AG10803 (cell line): ENCODE results near the gene ESRRA.

ENCODE experiments used
- DNase-seq: peaks from one replicate; pipeline ENCODE4 v3.0.0; 2010; ENCODE audit warnings: low read depth
- H3K4me3 ChIP-seq: 2 replicates; pipeline ENCODE4 v1.5.1; 2011; ENCODE audit warnings: mild to moderate bottlenecking, low read length, control low read depth
- TF ChIP-seq, protein P1 (sequence below): conservative IDR thresholded peaks from 2 replicates; pipeline ENCODE4 v1.5.1; 2011; ENCODE audit warnings: mild to moderate bottlenecking, low read length, control low read depth, inconsistent platforms

ESRRA gene

DNA sequence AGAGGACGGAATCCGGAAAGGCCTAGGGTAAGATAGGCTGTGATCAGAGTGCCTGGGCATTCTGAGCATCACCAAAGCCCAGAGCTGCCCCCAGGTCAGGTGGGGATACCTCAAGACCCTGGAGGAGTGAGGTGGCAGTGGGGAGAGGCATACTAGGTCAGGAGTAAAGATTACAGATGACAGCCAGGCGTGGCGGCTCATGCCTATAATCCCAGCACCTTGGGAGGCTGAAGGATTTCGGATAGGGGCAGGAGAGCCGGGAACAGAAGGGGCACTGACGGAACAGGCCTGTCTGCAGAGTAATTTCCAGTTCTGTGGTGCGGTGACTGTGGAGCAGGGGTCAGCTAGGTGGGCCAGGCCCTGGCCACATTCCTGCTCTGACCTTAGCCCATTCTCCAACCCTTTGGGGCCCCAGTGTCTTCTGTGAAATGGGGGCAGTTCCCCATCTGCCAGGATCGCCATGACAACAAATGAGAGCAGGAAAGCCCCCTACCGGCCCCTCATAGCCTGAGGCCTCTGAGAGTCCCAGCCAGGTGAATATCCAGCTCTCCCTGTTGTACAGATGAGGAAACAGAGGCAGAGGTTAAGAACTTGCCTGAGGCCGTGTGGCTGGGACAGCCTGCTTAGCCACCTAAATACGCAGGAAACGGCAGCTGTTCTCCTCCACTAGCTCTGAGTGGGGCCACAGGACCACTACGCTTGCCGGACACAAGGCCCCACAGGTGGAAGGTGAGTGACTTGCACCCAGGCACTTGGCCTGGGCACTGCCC lies 30.1 kb upstream of the ESRRA start:
- DNase-seq: no peak
- H3K4me3 ChIP-seq: no peak overlapping the region

GRCh38 chr11:64275841-64276240 lies 29.5 kb upstream of the ESRRA start:
- no peak for DNase-seq
- TF ChIP-seq, protein P1, sequence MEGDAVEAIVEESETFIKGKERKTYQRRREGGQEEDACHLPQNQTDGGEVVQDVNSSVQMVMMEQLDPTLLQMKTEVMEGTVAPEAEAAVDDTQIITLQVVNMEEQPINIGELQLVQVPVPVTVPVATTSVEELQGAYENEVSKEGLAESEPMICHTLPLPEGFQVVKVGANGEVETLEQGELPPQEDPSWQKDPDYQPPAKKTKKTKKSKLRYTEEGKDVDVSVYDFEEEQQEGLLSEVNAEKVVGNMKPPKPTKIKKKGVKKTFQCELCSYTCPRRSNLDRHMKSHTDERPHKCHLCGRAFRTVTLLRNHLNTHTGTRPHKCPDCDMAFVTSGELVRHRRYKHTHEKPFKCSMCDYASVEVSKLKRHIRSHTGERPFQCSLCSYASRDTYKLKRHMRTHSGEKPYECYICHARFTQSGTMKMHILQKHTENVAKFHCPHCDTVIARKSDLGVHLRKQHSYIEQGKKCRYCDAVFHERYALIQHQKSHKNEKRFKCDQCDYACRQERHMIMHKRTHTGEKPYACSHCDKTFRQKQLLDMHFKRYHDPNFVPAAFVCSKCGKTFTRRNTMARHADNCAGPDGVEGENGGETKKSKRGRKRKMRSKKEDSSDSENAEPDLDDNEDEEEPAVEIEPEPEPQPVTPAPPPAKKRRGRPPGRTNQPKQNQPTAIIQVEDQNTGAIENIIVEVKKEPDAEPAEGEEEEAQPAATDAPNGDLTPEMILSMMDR: no peak
- no peak overlapping the region for H3K4me3 ChIP-seq

More for the DNA sequence above, 30.1 kb upstream of the ESRRA start:
- TF ChIP-seq, protein P1: no peak

DNA sequence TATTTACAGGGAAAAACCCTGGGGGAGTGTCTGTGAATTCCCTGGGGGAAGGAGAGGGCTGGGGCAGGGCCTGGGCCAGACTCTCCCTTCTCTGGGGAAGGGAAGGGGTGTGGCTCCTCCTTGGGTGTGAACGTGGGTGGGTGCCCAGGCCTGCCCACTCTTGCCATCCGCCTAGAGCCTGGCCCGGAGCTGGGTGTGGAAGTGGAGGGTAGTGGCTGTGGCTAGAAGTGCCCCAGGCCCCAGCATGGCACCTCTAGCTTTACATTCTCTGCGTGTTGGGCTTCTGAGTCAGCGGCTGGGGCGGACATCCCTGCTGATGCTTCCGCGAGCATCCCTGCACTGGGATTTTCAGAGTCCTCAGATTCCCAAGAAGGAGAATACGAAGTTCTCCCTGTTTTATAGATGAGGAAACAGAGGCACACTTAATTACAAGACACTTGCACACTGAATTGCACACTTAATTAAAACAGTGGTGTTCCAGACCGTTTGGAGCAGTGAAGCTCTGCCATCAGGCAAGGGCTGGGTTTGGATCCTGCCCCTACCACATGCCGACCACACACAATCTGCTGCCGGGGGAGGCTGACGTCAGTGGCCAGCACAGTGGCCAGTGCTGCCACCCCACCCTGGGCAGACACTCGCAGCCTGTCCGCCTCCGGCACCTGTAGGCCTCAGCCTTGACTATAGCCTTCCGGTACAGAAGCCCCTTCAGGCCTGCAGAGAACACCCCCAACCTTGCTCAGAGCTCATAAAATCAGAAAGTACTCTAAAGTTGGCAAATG lies 28.5 kb upstream of the ESRRA start:
- no peak overlapping the region for H3K4me3 ChIP-seq
- TF ChIP-seq, protein P1: no peak
- peak; percentile 80 for DNase-seq

- TF ChIP-seq, protein P1: no peak
- no peak for DNase-seq
- no peak overlapping the region for H3K4me3 ChIP-seq
Measured at GRCh38 chr11:64278576-64279190, 26.6 kb upstream of the ESRRA start.

GRCh38 chr11:64281957-64282770 lies 23.2 kb upstream of the ESRRA start:
- no peak for DNase-seq
- TF ChIP-seq, protein P1: no peak
- no peak overlapping the region for H3K4me3 ChIP-seq

DNA sequence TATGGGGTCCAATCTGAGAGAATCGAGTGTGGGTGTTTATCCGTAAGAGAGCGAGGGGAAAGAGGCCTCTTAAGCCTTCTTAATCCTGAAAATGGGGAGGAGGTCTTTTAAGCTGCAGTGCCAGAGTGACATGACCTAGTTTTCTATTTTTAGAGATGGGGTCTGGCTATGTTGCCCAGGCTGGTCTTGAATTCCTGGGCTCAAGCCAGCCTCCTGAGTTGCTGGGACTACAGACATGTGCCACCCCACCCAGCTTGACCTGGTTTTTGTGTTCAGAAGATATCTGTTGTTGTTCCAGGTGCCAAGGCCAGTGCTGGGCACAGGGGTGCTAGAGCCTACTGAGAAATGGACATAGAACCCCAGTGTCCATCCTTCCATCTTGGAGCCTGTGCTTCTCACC lies 22.2 kb upstream of the ESRRA start:
- H3K4me3 ChIP-seq: peak overlapping the region; percentile 89
- DNase-seq: no peak

More for the DNA sequence above, 22.2 kb upstream of the ESRRA start:
- TF ChIP-seq, protein P1: no peak
